ENCODE data around the gene ANKRD34A.
"Not testable (repeated sequence)": the region's sequence is repeated elsewhere in the genome, so short reads cannot be mapped to it uniquely, and the experiment has no call there.

ANKRD34A gene

DNA sequence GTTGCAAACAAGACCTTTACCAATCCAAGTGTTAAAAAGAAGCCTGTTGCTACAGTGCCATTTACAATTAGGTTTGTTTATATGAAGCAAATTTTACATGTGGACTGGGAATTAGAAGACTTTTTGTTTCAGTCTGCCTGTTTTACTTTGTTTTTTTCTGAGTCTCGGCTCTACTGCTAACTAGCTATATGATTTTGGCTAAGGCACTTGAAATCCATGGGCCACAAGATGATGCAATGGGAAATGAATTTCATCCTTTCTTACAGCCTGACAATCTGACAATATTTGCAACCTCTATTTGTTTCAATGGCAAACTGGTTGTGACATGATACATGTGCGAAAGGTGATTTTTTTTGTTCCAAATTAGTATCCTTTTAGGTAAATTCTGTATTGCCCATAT is 42.1 kb downstream of the ANKRD34A start:
- no peak for DNase-seq
- peaks cover 9% of the 10 kb centered on the region; the same call in 1 of the 2 replicates for H3K36me3 ChIP-seq (replicated peaks; ENCODE audit: insufficient read depth, low read length)

DNA sequence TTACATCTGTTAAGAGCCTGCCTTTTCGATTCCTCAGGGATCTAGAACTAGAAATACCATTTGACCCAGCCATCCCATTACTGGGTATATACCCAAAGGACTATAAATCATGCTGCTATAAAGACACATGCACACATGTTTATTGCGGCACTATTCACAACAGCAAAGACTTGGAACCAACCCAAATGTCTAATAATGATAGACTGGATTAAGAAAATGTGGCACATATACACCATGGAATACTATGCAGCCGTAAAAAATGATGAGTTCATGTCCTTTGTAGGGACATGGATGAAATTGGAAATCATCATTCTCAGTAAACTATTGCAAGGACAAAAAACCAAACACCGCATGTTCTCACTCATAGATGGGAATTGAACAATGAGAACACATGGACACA is 44.1 kb downstream of the ANKRD34A start:
- peak overlapping the region; percentile 99 for H3K4me2 ChIP-seq (ENCODE audit: low read depth, low read length)
- H3K79me2 ChIP-seq (ENCODE audit: low read length) = peaks cover 20% of the 10 kb centered on the region
- not testable (repeated sequence) for H3K36me3 ChIP-seq (replicated peaks; ENCODE audit: insufficient read depth, low read length); H4K20me1 ChIP-seq (ENCODE audit: insufficient read depth, low read length); H3K4me1 ChIP-seq (ENCODE audit: low read length); H3K9me2 ChIP-seq (replicated peaks; ENCODE audit: insufficient read depth, low read length); H2AFZ ChIP-seq (ENCODE audit: low read length); H3K27ac ChIP-seq (ENCODE audit: low read length); DNase-seq; H3K9me3 ChIP-seq (replicated peaks; ENCODE audit: insufficient read depth, low read length); H3K27me3 ChIP-seq (replicated peaks; ENCODE audit: insufficient read depth, low read length)
- peak overlapping the region; percentile 84 for H3K4me3 ChIP-seq (ENCODE audit: low read length)
- peaks cover 29% of the 10 kb centered on the region for H3F3A ChIP-seq (ENCODE audit: insufficient read depth, low read length)
- H3K9ac ChIP-seq (ENCODE audit: low read length) = peak overlapping the region; percentile 92; the same call in 1 of the 2 replicates

More for the DNA sequence above, 42.1 kb downstream of the ANKRD34A start:
- H3K9ac ChIP-seq (ENCODE audit: low read length) = no peak overlapping the region
- no peaks in the 10 kb centered on the region for H3K9me2 ChIP-seq (replicated peaks; ENCODE audit: insufficient read depth, low read length)
- peaks cover 36% of the 10 kb centered on the region for H3K79me2 ChIP-seq (ENCODE audit: low read length)
- no peak overlapping the region for H3K4me2 ChIP-seq (ENCODE audit: low read depth, low read length)
- H3K4me3 ChIP-seq (ENCODE audit: low read length) = no peak overlapping the region
- peaks cover 13% of the 10 kb centered on the region for H3K4me1 ChIP-seq (ENCODE audit: low read length)
- no peaks in the 10 kb centered on the region for H3K27me3 ChIP-seq (replicated peaks; ENCODE audit: insufficient read depth, low read length)
- H3K27ac ChIP-seq (ENCODE audit: low read length) = no peak overlapping the region
- no peak overlapping the region for H2AFZ ChIP-seq (ENCODE audit: low read length)
- H3K9me3 ChIP-seq (replicated peaks; ENCODE audit: insufficient read depth, low read length) = no peaks in the 10 kb centered on the region
- no peaks in the 10 kb centered on the region for H4K20me1 ChIP-seq (ENCODE audit: insufficient read depth, low read length)
- peaks cover 35% of the 10 kb centered on the region for H3F3A ChIP-seq (ENCODE audit: insufficient read depth, low read length)
- TF ChIP-seq EZH2 (optimal IDR thresholded peaks at IDR 0.05; ENCODE audit: low read depth, low read length) (no peak), EZH2phosphoT487 (IDR thresholded peaks at IDR 0.05; ENCODE audit: low read length) (no peak)
- TF ChIP-seq, protein P1, sequence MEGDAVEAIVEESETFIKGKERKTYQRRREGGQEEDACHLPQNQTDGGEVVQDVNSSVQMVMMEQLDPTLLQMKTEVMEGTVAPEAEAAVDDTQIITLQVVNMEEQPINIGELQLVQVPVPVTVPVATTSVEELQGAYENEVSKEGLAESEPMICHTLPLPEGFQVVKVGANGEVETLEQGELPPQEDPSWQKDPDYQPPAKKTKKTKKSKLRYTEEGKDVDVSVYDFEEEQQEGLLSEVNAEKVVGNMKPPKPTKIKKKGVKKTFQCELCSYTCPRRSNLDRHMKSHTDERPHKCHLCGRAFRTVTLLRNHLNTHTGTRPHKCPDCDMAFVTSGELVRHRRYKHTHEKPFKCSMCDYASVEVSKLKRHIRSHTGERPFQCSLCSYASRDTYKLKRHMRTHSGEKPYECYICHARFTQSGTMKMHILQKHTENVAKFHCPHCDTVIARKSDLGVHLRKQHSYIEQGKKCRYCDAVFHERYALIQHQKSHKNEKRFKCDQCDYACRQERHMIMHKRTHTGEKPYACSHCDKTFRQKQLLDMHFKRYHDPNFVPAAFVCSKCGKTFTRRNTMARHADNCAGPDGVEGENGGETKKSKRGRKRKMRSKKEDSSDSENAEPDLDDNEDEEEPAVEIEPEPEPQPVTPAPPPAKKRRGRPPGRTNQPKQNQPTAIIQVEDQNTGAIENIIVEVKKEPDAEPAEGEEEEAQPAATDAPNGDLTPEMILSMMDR (IDR thresholded peaks at IDR 0.05; ENCODE audit: low read length) = no peak

DNA sequence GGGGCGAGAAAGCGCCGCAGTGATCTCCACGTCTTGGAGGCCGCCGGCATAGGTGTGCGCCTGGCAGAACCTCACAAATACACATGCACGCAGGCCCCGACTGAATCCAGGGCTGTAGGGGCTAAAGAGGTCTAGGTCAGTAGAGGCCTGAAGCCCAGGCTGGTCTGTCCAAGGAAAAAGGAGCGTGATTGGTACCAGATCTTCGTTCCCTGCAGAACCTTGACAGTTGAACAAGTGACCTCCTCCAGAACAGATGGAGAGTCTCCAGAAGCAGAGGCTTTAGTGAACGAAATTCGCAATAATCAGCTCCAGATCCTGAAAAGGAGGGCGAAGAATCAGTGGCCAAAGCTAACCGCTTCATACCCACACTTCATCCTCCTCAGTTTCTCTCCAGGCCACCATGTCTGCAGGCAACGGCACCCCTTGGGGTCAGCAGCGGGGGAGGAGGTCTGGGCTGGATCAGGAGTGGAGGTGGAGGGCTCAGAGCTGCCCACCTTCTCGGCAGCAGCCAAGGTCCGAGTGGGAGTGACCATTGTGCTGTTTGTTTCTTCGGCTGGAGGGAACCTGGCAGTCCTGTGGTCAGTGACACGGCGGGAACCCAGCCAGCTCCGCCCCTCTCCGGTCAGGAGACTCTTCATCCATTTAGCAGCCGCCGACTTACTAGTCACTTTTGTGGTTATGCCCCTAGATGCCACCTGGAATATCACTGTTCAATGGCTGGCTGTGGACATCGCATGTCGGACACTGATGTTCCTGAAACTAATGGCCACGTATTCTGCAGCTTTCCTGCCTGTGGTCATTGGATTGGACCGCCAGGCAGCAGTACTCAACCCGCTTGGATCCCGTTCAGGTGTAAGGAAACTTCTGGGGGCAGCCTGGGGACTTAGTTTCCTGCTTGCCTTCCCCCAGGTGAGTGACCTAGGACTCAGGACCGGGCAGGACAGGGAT is 45.1 kb downstream of the ANKRD34A start:
- TF ChIP-seq, protein P1 (IDR thresholded peaks at IDR 0.05; ENCODE audit: low read length) = 0 out of 2 replicates have a peak, but pooled peaks have one; percentile 5
- no peak for TF ChIP-seq EZH2 (optimal IDR thresholded peaks at IDR 0.05; ENCODE audit: low read depth, low read length)
- no peak for TF ChIP-seq EZH2phosphoT487 (IDR thresholded peaks at IDR 0.05; ENCODE audit: low read length)
- peak; percentile 78 for DNase-seq
- no peaks in the 10 kb centered on the region for H3K36me3 ChIP-seq (replicated peaks; ENCODE audit: insufficient read depth, low read length)

More for the DNA sequence above, 45.1 kb downstream of the ANKRD34A start:
- Histone ChIP-seq H3K9me2 (replicated peaks; ENCODE audit: insufficient read depth, low read length) (no peaks in the 10 kb centered on the region), H3K4me3 (ENCODE audit: low read length) (peak overlapping the region; percentile 84), H3F3A (ENCODE audit: insufficient read depth, low read length) (peaks cover 29% of the 10 kb centered on the region), H3K27ac (ENCODE audit: low read length) (peak overlapping the region; percentile 87), H3K4me1 (ENCODE audit: low read length) (peaks cover 7% of the 10 kb centered on the region), H3K4me2 (ENCODE audit: low read depth, low read length) (peak overlapping the region; percentile 99), H3K27me3 (replicated peaks; ENCODE audit: insufficient read depth, low read length) (no peaks in the 10 kb centered on the region), H2AFZ (ENCODE audit: low read length) (peak overlapping the region; percentile 85), H3K9ac (ENCODE audit: low read length) (peak overlapping the region; percentile 92), H3K79me2 (ENCODE audit: low read length) (peaks cover 20% of the 10 kb centered on the region), H3K9me3 (replicated peaks; ENCODE audit: insufficient read depth, low read length) (no peaks in the 10 kb centered on the region), H4K20me1 (ENCODE audit: insufficient read depth, low read length) (no peaks in the 10 kb centered on the region)

Data from MM.1S (cell line).